HepG2 (cell line): ENCODE data around the gene CNBD2. TPM values are rescaled to one million over a fixed set of nuclear protein-coding genes. Genes with fewer than 3 reads are reported as not detected.

Source experiments
- DR1 ChIP-seq: sonication (generic); formaldehyde crosslinking; IDR thresholded peaks from 2 replicates; pipeline ENCODE4 v1.8.0; 2021; ENCODE audit warnings: mild to moderate bottlenecking, missing genetic modification reagents, inconsistent platforms
- ERF ChIP-seq: IDR thresholded peaks from 2 replicates; pipeline ENCODE4 v1.6.1; 2018; ENCODE audit warnings: missing biosample characterization, missing genetic modification reagents
- HDAC6 ChIP-seq: fragments of 200-600 bp; sonication (generic); IDR thresholded peaks from 2 replicates; pipeline ENCODE4 v1.7.0; 2017; ENCODE audit warnings: mild to moderate bottlenecking, antibody characterized with exemption, low read length, low read depth
- KLF16 ChIP-seq, 2 experiments: sonication (generic) in 1 of 2; formaldehyde crosslinking in 1 of 2; IDR thresholded peaks; 2 replicates each; pipeline versions ENCODE4 v1.6.1 to v1.8.0; 2016 to 2023; ENCODE audit warnings: missing genetic modification reagents in 2 of 2, missing compliant biosample characterization in 1 of 2
- NCOA2 ChIP-seq: sonication (generic); formaldehyde crosslinking; IDR thresholded peaks from 2 replicates; pipeline ENCODE4 v1.8.0; 2022; ENCODE audit warnings: inconsistent platforms
- NFKB2 ChIP-seq: sonication (generic); formaldehyde crosslinking; IDR thresholded peaks from 2 replicates; pipeline ENCODE4 v1.4.0; 2020; ENCODE audit warnings: missing genetic modification reagents, borderline replicate concordance
- NONO ChIP-seq, 2 experiments: fragments of 450-650 bp in 1 of 2; sonication (generic) in 1 of 2; formaldehyde crosslinking in 1 of 2; IDR thresholded peaks in 1 of 2; conservative IDR thresholded peaks in 1 of 2; 2 replicates each; pipeline versions ENCODE4 v1.6.1 to v1.8.0; 2017 to 2022; ENCODE audit warnings: mild to moderate bottlenecking in 1 of 2, missing genetic modification reagents in 1 of 2, moderate library complexity in 1 of 2
- NR2F1 ChIP-seq, 2 experiments: fragments of 450-650 bp in 1 of 2; formaldehyde crosslinking in 1 of 2; IDR thresholded peaks; 2 replicates each; pipeline versions ENCODE4 v1.5.0 to v1.6.1; 2016 to 2020; ENCODE audit warnings: mild to moderate bottlenecking in 1 of 2, missing compliant biosample characterization in 1 of 2, missing genetic modification reagents in 1 of 2, moderate library complexity in 1 of 2
- TBL1XR1 ChIP-seq: fragments of 150-350 bp; IDR thresholded peaks from 2 replicates; pipeline ENCODE4 v1.6.1; 2014; ENCODE audit warnings: borderline replicate concordance, low read length; ENCODE audit not compliant: partially characterized antibody
- TFAP4 ChIP-seq: sonication (generic); IDR thresholded peaks from 2 replicates; pipeline ENCODE4 v1.6.1; 2016; ENCODE audit warnings: low read depth, borderline replicate concordance
- THYN1 ChIP-seq: sonication (generic); formaldehyde crosslinking; IDR thresholded peaks from 2 replicates; pipeline ENCODE4 v1.8.1; 2023; ENCODE audit warnings: low read depth, mild to moderate bottlenecking, moderate library complexity, missing genetic modification reagents, borderline replicate concordance
- ZNF230 ChIP-seq: sonication (generic); formaldehyde crosslinking; IDR thresholded peaks from 2 replicates; pipeline ENCODE4 v1.4.0; 2020; ENCODE audit warnings: mild to moderate bottlenecking, missing genetic modification reagents
- ZNF280D ChIP-seq: sonication (generic); formaldehyde crosslinking; IDR thresholded peaks from 2 replicates; pipeline ENCODE4 v1.5.1; 2020; ENCODE audit warnings: mild to moderate bottlenecking, missing genetic modification reagents
- ZNF430 ChIP-seq: sonication (generic); formaldehyde crosslinking; IDR thresholded peaks from 2 replicates; pipeline ENCODE4 v1.9.0; 2021; ENCODE audit warnings: mild to moderate bottlenecking, missing genetic modification reagents
- ZNF501 ChIP-seq: sonication (generic); formaldehyde crosslinking; IDR thresholded peaks from 2 replicates; pipeline ENCODE4 v1.5.1; 2020; ENCODE audit warnings: mild to moderate bottlenecking, moderate library complexity, missing genetic modification reagents
- ZNF768 ChIP-seq: sonication (generic); formaldehyde crosslinking; IDR thresholded peaks from 2 replicates; pipeline ENCODE4 v1.4.0; 2020; ENCODE audit warnings: missing genetic modification reagents
- polyA plus RNA-seq, 8 experiments: library from polyadenylated mRNA; depleted of rRNA in 3 of 8; stranded (reverse) in 7 of 8; unstranded in 1 of 8; fragments of >200 nt; fragmentation: Illumina TruSeq in 4 of 8; extraction: Trizol in 4 of 8; gene quantifications; 2 replicates each; pipeline versions ENCODE4 v1.2.1 to v1.2.3, GENCODE V29; 2011 to 2016; ENCODE audit warnings: low read depth in 4 of 8, missing spikeins in 1 of 8, mixed read lengths in 1 of 8; ENCODE audit not compliant: insufficient read depth in 1 of 8
- total RNA-seq, 5 experiments: library from RNA; depleted of rRNA; stranded (reverse); fragments of >200 nt; fragmentation: Illumina TruSeq; extraction: Trizol; gene quantifications; 2 replicates each; pipeline ENCODE4 v1.2.3, GENCODE V29; 2016; ENCODE audit warnings: low read depth in 1 of 5

The CNBD2 gene
- total and polyA plus RNA-seq, 2 of the 13 experiments (the other 11 are each of a cell fraction or from before 2014, with no cell fraction given): 12.4 to 22.8 TPM

GRCh38 chr20:36018208-36018988 lies 50.0 kb downstream of the CNBD2 start (continued):
- TF ChIP-seq ZNF280D (no peak), TFAP4 (peak; percentile 67; the same call in 1 of the 2 replicates), ZNF768 (CRISPR knock-in tag) (peak; percentile 90), ZNF501 (CRISPR knock-in tag) (no peak), DR1 (CRISPR knock-in tag) (no peak), NCOA2 (CRISPR knock-in tag) (peak; percentile 53; the same call in 1 of the 2 replicates), KLF16 (CRISPR knock-in tag; IDR thresholded peaks at IDR 0.05) (peak in 1 of 2 experiments; percentile 39; a peak in 1 of 4 replicates), THYN1 (no peak), NONO (IDR thresholded peaks at IDR 0.05) (no peak), NONO (CRISPR knock-in tag; conservative IDR thresholded peaks at IDR 0.05) (no peak), TBL1XR1 (peak; percentile 21), NFKB2 (CRISPR knock-in tag) (peak; percentile 24; the same call in 1 of the 2 replicates), ZNF230 (CRISPR knock-in tag) (no peak), HDAC6 (no peak), NR2F1 (CRISPR knock-in tag; IDR thresholded peaks at IDR 0.05) (no peak), ZNF430 (no peak), ERF (CRISPR knock-in tag) (peak; percentile 32; the same call in 1 of the 2 replicates)
